Neuronal stem cell (in vitro differentiated cells): ENCODE results near the gene GLIS2.

Source experiments
- DNase-seq: peaks from one replicate; pipeline ENCODE4 v3.0.0-alpha.2; 2013; ENCODE audit warnings: low spot score
- H2AFZ ChIP-seq: one replicate; pipeline ENCODE4 v1.6.1; 2013; ENCODE audit warnings: mild to moderate bottlenecking, low read length, inconsistent platforms
- H2AK5ac ChIP-seq: 2 replicates; pipeline ENCODE4 v1.6.1; 2013; ENCODE audit warnings: low read depth, mild to moderate bottlenecking, inconsistent platforms, low read length, moderate library complexity, mixed read lengths
- H2BK120ac ChIP-seq: 2 replicates; pipeline ENCODE4 v1.6.1; 2013; ENCODE audit warnings: low read depth, mild to moderate bottlenecking, inconsistent platforms, low read length, moderate library complexity, mixed read lengths
- H2BK12ac ChIP-seq: one replicate; pipeline ENCODE4 v1.6.1; 2013; ENCODE audit warnings: low read length, inconsistent platforms
- H2BK15ac ChIP-seq: 2 replicates; pipeline ENCODE4 v1.6.1; 2013; ENCODE audit warnings: mild to moderate bottlenecking, low read length, inconsistent platforms, mixed read lengths
- H2BK5ac ChIP-seq: one replicate; pipeline ENCODE4 v1.6.1; 2013; ENCODE audit warnings: inconsistent platforms, mild to moderate bottlenecking, low read length, moderate library complexity
- H3K14ac ChIP-seq: one replicate; pipeline ENCODE4 v1.6.1; 2013; ENCODE audit warnings: low read length, inconsistent platforms
- H3K18ac ChIP-seq: 2 replicates; pipeline ENCODE4 v1.6.1; 2013; ENCODE audit warnings: low read length, inconsistent platforms
- H3K23ac ChIP-seq: 2 replicates; pipeline ENCODE4 v1.6.1; 2013; ENCODE audit warnings: low read depth, mild to moderate bottlenecking, mixed read lengths, low read length, inconsistent platforms; ENCODE audit not compliant: poor library complexity
- H3K27ac ChIP-seq: replicated peaks from 3 replicates; pipeline ENCODE4 v1.5.1; 2013; ENCODE audit warnings: low read length, inconsistent platforms
- H3K27me3 ChIP-seq, 3 experiments: 2 replicates each; pipeline ENCODE4 v1.6.1; 2013; ENCODE audit warnings: low read length in 3 of 3, mild to moderate bottlenecking in 2 of 3, inconsistent platforms in 1 of 3, low read depth in 1 of 3, mixed read lengths in 1 of 3, moderate library complexity in 1 of 3; ENCODE audit not compliant: control insufficient read depth in 3 of 3, insufficient read depth in 3 of 3
- H3K36me3 ChIP-seq, 2 donors: replicated peaks in 1 of 2; 2 replicates each; pipeline ENCODE4 v1.6.1; 2013; ENCODE audit warnings: low read length in 2 of 2; ENCODE audit not compliant: control insufficient read depth in 2 of 2, insufficient read depth in 2 of 2
- H3K4ac ChIP-seq: 2 replicates; pipeline ENCODE4 v1.6.1; 2013; ENCODE audit warnings: inconsistent platforms, mild to moderate bottlenecking, low read length, moderate library complexity
- H3K4me1 ChIP-seq, 2 donors: 1 replicate in 1 of 2; 2 replicates in 1 of 2; pipeline ENCODE4 v1.6.1; 2013; ENCODE audit warnings: low read length in 2 of 2, low read depth in 1 of 2; ENCODE audit not compliant: control insufficient read depth in 2 of 2, insufficient read depth in 1 of 2
- H3K4me2 ChIP-seq: one replicate; pipeline ENCODE4 v1.6.1; 2013; ENCODE audit warnings: mild to moderate bottlenecking, low read length, inconsistent platforms; ENCODE audit not compliant: insufficient read depth, poor library complexity, severe bottlenecking
- H3K4me3 ChIP-seq, 2 donors: 2 replicates each; pipeline ENCODE4 v1.5.1; 2013; ENCODE audit warnings: low read length in 2 of 2, mild to moderate bottlenecking in 2 of 2, inconsistent platforms in 1 of 2, moderate library complexity in 1 of 2
- H3K79me1 ChIP-seq: one replicate; pipeline ENCODE4 v1.6.1; 2013; ENCODE audit warnings: low read depth, mild to moderate bottlenecking, inconsistent platforms, low read length, moderate library complexity
- H3K9ac ChIP-seq: one replicate; pipeline ENCODE4 v1.6.1; 2013; ENCODE audit warnings: mild to moderate bottlenecking, low read depth, low read length, inconsistent platforms; ENCODE audit not compliant: poor library complexity
- H3K9me3 ChIP-seq, 2 donors: replicated peaks in 1 of 2; 2 replicates each; pipeline versions ENCODE3 to v1.6.1; 2013; ENCODE audit warnings: low read length in 2 of 2, mild to moderate bottlenecking in 2 of 2, inconsistent platforms in 1 of 2, low read depth in 1 of 2, mixed read lengths in 1 of 2, moderate library complexity in 1 of 2; ENCODE audit not compliant: control insufficient read depth in 2 of 2, insufficient read depth in 1 of 2
- H4K8ac ChIP-seq: one replicate; pipeline ENCODE4 v1.6.1; 2013; ENCODE audit warnings: low read depth, mild to moderate bottlenecking, inconsistent platforms, low read length, moderate library complexity
- H4K91ac ChIP-seq: one replicate; pipeline ENCODE4 v1.6.1; 2013; ENCODE audit warnings: low read length, low read depth, mild to moderate bottlenecking, inconsistent platforms; ENCODE audit not compliant: poor library complexity
- WGBS, 2 donors: extraction: QIAGEN DNeasy Blood & Tissue Kit; methylation state at CpG; one replicate each; pipeline ENCODE4 v1.1.7; 2013; ENCODE audit warnings: missing lambda C conversion rate in 2 of 2, mixed read lengths in 1 of 2; ENCODE audit not compliant: insufficient read length in 2 of 2, insufficient replicate concordance in 1 of 2; ENCODE audit errors: extremely low coverage in 2 of 2; 5-methylcytosine and 5-hydroxymethylcytosine counted together

Gene GLIS2

DNA sequence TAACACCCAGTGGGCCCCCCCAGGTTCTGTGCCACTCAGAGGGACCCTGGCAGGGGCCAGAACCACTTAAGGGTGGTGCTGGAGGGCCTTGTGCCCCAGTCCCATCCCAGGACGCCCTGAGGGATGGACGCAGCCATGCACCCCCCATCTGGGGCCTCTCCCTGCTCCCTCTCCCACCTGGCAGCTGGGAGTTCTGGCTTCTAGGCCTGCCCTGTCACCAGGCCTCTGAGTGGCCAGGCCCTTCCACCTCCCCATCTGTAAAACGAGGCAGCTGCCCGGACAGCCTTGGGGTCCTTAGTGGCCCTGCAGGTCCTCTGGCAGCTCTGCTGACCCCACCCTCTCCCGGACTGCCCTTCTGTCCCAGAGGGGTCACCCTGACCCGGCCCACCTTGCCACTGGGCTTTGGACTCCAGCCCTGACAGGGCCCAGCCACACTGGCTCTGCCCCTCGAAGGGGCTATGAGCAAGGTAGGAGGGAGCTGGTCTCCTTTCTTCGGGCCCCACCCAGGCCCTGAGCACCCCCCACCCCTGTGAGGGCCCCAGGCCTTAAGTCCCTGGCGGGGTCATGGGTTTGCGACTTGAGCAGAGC, 22.9 kb downstream of the GLIS2 start:
- Histone ChIP-seq H3K4me1 (no peaks in the 10 kb centered on the region), H2BK15ac (no peak overlapping the region), H2BK120ac (no peak overlapping the region), H3K9me3 (no peaks in the 10 kb centered on the region), H2BK12ac (no peak overlapping the region), H3K79me1 (peaks cover 22% of the 10 kb centered on the region), H3K18ac (peak overlapping the region; percentile 38), H3K36me3 (peaks cover 22 to 78% of the 10 kb centered on the region in 2 donors), H3K4me2 (no peak overlapping the region), H2AFZ (no peak overlapping the region), H3K9ac (no peak overlapping the region), H3K14ac (no peak overlapping the region), H3K4me3 (no peak overlapping the region), H4K8ac (no peak overlapping the region), H2BK5ac (peak overlapping the region; percentile 24), H3K23ac (no peak overlapping the region), H2AK5ac (no peak overlapping the region), H3K4ac (no peak overlapping the region), H3K27me3 (no peaks in the 10 kb centered on the region), H4K91ac (no peak overlapping the region), H3K27ac (no peak overlapping the region)
- WGBS, 2 donors, result no CpG with 5 or more reads among the region's 10 CpGs
- no peak for DNase-seq

DNA sequence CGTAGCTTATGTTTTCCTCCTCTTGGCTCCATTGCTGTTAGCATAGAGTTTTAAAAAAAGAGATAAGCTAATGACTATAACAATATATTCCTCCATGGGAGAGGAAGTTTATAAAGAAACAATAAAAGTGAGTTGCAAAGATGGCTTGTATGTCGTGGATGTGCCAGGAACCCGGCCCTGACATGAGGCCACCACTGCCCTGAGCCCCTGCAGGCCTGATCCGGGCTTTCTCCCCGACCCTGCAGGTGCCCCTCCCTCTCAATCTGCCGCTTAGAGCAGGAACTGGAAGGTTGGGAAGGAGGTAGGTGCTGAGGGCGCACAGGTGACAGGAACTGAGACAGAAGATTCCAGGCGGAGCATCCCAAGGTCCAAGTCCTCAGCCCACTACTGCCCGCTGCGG, 23.6 kb downstream of the GLIS2 start:
- no peak overlapping the region for H4K91ac ChIP-seq
- peak overlapping the region; percentile 6 for H3K23ac ChIP-seq
- no peak overlapping the region for H3K27ac ChIP-seq
- no peak overlapping the region for H4K8ac ChIP-seq
- no peaks in the 10 kb centered on the region for H3K4me1 ChIP-seq
- no peaks in the 10 kb centered on the region for H3K9me3 ChIP-seq
- H3K4me2 ChIP-seq, result no peak overlapping the region
- no CpG with 5 or more reads among the region's 10 CpGs for WGBS, 2 donors
- peaks cover 22% of the 10 kb centered on the region for H3K79me1 ChIP-seq
- H2BK12ac ChIP-seq, result no peak overlapping the region
- H3K14ac ChIP-seq, result no peak overlapping the region
- H3K4ac ChIP-seq, result no peak overlapping the region
- no peak overlapping the region for H3K4me3 ChIP-seq
- H2AK5ac ChIP-seq, result no peak overlapping the region
- H3K18ac ChIP-seq, result no peak overlapping the region
- peak overlapping the region; percentile 66 for H2BK5ac ChIP-seq
- no peaks in the 10 kb centered on the region for H3K27me3 ChIP-seq
- DNase-seq, result no peak
- H2AFZ ChIP-seq, result no peak overlapping the region
- H3K9ac ChIP-seq, result no peak overlapping the region
- H2BK15ac ChIP-seq, result no peak overlapping the region
- no peak overlapping the region for H2BK120ac ChIP-seq
- H3K36me3 ChIP-seq, result peaks cover 22 to 76% of the 10 kb centered on the region in 2 donors

- H2BK15ac ChIP-seq, result no peak overlapping the region
- no peak overlapping the region for H3K14ac ChIP-seq
- H2BK120ac ChIP-seq, result no peak overlapping the region
- no peak overlapping the region for H2BK12ac ChIP-seq
- H4K8ac ChIP-seq, result no peak overlapping the region
- no peak overlapping the region for H3K4me3 ChIP-seq
- WGBS, 2 donors, result no CpG with 5 or more reads among the region's 14 CpGs
- no peak overlapping the region for H4K91ac ChIP-seq
- H3K27me3 ChIP-seq, result no peaks in the 10 kb centered on the region
- no peak overlapping the region for H3K4me2 ChIP-seq
- no peaks in the 10 kb centered on the region for H3K4me1 ChIP-seq
- DNase-seq, result no peak
- H3K9ac ChIP-seq, result no peak overlapping the region
- H3K79me1 ChIP-seq, result peaks cover 23% of the 10 kb centered on the region
- H3K18ac ChIP-seq, result no peak overlapping the region
- H2BK5ac ChIP-seq, result peak overlapping the region; percentile 66
- H2AFZ ChIP-seq, result no peak overlapping the region
- H3K23ac ChIP-seq, result peak overlapping the region; percentile 6
- H3K4ac ChIP-seq, result no peak overlapping the region
- no peak overlapping the region for H3K27ac ChIP-seq
- H3K36me3 ChIP-seq, result peaks cover 18 to 71% of the 10 kb centered on the region in 2 donors
- no peak overlapping the region for H2AK5ac ChIP-seq
- H3K9me3 ChIP-seq, result peaks cover 0 to 3% of the 10 kb centered on the region in 2 donors
These were observed 24.0 kb downstream of the GLIS2 start for GRCh38 chr16:4339909-4340308.

DNA sequence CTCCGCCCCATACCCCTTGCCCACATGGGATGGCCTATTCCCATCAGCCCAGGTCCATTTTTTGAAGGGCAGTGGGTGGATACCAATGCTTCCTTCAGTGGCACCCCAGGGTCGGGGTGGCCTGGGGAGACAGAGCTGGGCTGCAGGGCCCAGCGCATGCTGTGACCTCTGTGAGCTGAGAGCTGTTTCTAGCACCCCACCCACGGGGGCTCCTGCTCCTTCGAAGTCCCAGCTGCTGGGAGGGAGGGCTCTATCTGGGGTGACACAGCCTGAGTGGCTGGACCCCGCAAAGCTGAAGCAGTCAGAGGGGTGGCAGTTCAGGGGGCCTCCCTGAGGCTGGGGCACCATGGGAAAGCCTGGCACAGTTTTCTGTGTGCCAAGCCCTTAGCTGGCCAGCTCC, 24.6 kb downstream of the GLIS2 start:
- H4K91ac ChIP-seq, result no peak overlapping the region
- WGBS, 2 donors, result no CpG with 5 or more reads among the region's 6 CpGs
- no peak overlapping the region for H4K8ac ChIP-seq
- H2BK120ac ChIP-seq, result peak overlapping the region; percentile 31
- H2AK5ac ChIP-seq, result no peak overlapping the region
- H3K4me2 ChIP-seq, result no peak overlapping the region
- H3K18ac ChIP-seq, result no peak overlapping the region
- peaks cover 14 to 72% of the 10 kb centered on the region in 2 donors for H3K36me3 ChIP-seq
- H3K14ac ChIP-seq, result no peak overlapping the region
- H3K23ac ChIP-seq, result no peak overlapping the region
- peaks cover 24% of the 10 kb centered on the region for H3K79me1 ChIP-seq
- H3K4me3 ChIP-seq, result no peak overlapping the region
- no peak overlapping the region for H3K4ac ChIP-seq
- H3K9ac ChIP-seq, result no peak overlapping the region
- H2AFZ ChIP-seq, result no peak overlapping the region
- DNase-seq, result no peak
- H2BK15ac ChIP-seq, result no peak overlapping the region
- H2BK12ac ChIP-seq, result no peak overlapping the region
- H3K27ac ChIP-seq, result no peak overlapping the region
- peaks cover 0 to 4% of the 10 kb centered on the region in 2 donors for H3K9me3 ChIP-seq
- H3K27me3 ChIP-seq, result no peaks in the 10 kb centered on the region
- no peaks in the 10 kb centered on the region for H3K4me1 ChIP-seq
- H2BK5ac ChIP-seq, result no peak overlapping the region
